ENCODE data around the gene WDFY2.

Gene WDFY2

DNA sequence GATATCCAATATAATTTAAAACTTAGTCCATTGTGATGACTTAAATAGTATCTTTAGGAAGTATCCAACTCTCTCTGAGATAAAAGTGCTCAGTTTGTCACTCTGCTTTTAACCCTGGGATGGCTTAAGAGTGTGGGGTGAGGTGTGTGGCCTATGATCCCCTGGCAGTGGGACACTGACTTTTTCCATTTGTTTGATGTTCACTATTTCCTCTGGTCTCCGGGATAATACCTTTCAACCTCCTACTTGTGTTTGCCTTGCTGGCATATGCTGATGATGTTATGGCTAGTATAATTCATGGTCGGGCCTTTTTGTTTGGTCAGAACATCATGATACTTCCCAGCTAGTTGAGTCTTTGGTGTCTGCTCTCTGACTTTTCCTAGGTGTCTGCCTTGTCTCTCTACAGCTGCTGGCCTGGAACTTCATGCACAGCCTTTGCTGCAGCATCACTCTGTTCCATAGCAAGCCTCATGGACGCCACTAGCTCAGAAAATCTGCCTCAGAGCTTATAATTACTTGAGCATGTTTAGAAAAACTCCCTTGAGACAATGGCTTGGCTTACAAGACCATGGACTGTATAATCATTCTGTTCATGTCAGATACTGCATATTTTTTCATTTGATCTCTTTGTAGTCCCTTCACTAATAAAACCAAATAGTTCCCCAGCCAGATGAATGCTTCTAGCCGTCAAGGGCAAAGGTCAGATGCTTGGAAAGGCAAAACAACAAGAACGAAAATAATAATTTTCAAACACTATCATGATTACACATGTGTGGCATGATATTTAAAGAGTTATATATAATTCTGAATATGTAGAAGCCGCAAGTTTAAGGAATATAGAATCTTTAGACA is 75.2 kb downstream of the WDFY2 start:
- POLR2A ChIA-PET = no interaction called here
- no peak for DNase-seq (ENCODE audit: extremely low spot score)
- CTCF ChIA-PET = no interaction called here
- no peak for TF ChIP-seq SUZ12 (IDR thresholded peaks at IDR 0.05)
- no peak for TF ChIP-seq TARDBP (IDR thresholded peaks at IDR 0.05)
- no peak for TF ChIP-seq NFRKB (IDR thresholded peaks at IDR 0.05)
- TF ChIP-seq FOXM1 (IDR thresholded peaks at IDR 0.05; ENCODE audit: borderline replicate concordance) = no peak

DNA sequence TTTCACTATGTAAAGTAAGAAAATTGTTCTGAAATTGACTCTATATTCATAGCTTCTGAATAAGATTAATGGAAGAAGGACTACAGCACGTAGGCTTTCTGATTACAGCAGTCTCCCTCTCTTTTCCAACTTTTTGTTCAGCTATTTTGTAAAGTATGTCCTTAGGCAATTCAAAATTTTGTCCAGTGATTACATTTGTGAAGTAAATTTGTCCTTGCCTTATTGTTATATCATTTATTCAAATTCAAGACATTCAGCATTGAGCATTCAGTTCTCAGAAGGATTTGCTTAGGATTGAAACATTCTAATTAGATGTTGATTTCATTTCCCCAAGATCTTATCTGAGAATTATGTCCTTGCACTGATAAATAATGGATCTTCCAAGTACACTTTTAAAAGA is 76.6 kb downstream of the WDFY2 start:
- ChIA-PET CTCF (no interaction called here), POLR2A (no interaction called here)
- TF ChIP-seq LEF1 (IDR thresholded peaks at IDR 0.05; ENCODE audit: borderline replicate concordance) = no peak
- TF ChIP-seq SUZ12 (IDR thresholded peaks at IDR 0.05) = no peak
- TF ChIP-seq ARNT (IDR thresholded peaks at IDR 0.05) = no peak
- no peak for TF ChIP-seq SP1 (IDR thresholded peaks at IDR 0.05)
- no peak for TF ChIP-seq ZNF384 (IDR thresholded peaks at IDR 0.05)
- no peak for TF ChIP-seq FOXK2 (IDR thresholded peaks at IDR 0.05)
- no peak for TF ChIP-seq L3MBTL2 (conservative IDR thresholded peaks at IDR 0.05)
- no peak for TF ChIP-seq CTBP1 (IDR thresholded peaks at IDR 0.05; ENCODE audit: borderline replicate concordance)
- no peak for DNase-seq (ENCODE audit: extremely low spot score)

DNA sequence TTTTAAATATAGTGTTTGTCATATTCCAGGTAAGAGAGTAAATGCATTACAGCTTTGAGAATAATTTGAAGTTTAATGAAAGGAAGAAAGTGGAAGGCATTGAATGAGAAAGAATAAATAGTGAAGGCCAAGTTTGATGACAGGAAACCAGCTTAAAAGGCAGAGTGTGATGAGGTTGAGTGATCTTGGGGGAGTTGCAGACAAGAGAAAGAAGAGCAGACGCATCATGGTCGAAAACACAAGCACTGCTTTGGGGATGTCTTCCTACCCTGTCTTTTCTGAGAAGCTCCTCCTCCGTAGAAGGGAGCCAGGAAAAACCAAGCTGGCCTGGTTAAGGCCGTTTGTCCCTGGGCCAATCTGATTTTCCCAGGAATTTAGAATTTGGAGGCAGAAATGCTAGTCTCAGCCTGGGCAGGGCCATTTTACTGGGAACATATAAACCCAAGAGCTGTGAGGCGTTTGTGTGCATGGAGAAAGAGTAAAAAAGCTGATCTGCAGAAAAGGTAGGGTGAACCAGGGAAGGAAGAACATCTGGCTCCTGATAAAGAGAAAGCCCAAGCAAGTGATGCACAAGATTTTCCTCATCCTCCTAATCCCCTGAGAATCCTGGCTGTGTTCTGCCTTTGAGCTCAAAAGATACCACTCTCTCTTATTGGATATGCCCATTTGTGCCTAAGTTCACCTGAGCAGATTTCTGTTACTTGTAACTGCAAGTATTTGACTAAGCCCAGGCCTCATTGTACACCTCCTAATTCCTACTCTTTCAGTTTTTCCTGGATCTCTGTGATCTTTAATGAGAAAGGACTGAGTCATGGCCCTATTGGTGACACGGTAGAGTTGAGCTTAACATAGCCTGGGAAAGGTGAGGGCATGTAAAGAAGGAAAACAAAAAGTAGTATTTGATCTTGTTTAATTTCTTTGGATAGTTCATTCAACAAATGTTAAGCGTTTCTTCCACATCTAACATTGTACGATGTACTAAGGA is 80.0 kb downstream of the WDFY2 start:
- no peak for DNase-seq (ENCODE audit: extremely low spot score)
- ChIA-PET CTCF (no interaction called here), POLR2A (no interaction called here)
- TF ChIP-seq, protein P1, sequence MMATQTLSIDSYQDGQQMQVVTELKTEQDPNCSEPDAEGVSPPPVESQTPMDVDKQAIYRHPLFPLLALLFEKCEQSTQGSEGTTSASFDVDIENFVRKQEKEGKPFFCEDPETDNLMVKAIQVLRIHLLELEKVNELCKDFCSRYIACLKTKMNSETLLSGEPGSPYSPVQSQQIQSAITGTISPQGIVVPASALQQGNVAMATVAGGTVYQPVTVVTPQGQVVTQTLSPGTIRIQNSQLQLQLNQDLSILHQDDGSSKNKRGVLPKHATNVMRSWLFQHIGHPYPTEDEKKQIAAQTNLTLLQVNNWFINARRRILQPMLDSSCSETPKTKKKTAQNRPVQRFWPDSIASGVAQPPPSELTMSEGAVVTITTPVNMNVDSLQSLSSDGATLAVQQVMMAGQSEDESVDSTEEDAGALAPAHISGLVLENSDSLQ (IDR thresholded peaks at IDR 0.05) = no peak
- no peak for TF ChIP-seq ELF4 (IDR thresholded peaks at IDR 0.05)
- no peak for TF ChIP-seq FOXA1 (IDR thresholded peaks at IDR 0.05)
- no peak for TF ChIP-seq SP1 (IDR thresholded peaks at IDR 0.05)
- no peak for TF ChIP-seq NFRKB (IDR thresholded peaks at IDR 0.05)
- TF ChIP-seq FOXM1 (IDR thresholded peaks at IDR 0.05; ENCODE audit: borderline replicate concordance) = no peak

DNA sequence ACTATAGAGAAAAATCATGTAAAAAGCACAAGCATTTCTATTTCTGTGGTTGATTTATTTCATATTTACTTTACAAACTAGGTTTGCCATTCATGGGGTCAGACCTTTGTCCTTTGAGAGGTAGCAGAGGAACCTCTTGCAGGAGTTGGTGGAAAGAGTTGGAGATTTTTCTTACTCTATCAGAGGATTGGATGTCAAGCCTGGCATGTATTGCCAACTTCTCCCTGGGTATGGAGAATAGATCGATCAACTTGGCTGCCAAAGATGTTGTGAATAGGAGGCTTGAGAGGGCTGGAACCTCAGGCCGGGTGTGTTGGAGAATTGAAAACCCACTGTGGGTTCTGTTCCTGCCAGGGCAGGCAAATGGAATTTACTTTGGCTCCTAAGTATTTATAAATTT is 81.2 kb downstream of the WDFY2 start:
- TF ChIP-seq SP1 (IDR thresholded peaks at IDR 0.05) (no peak), NFRKB (IDR thresholded peaks at IDR 0.05) (no peak), FOXM1 (IDR thresholded peaks at IDR 0.05; ENCODE audit: borderline replicate concordance) (no peak), SUZ12 (IDR thresholded peaks at IDR 0.05) (no peak), FOXA1 (IDR thresholded peaks at IDR 0.05) (no peak), L3MBTL2 (conservative IDR thresholded peaks at IDR 0.05) (no peak), ELF4 (IDR thresholded peaks at IDR 0.05) (no peak), BHLHE40 (IDR thresholded peaks at IDR 0.05; ENCODE audit: borderline replicate concordance) (no peak), HDGF (IDR thresholded peaks at IDR 0.05; ENCODE audit: borderline replicate concordance) (no peak), TARDBP (IDR thresholded peaks at IDR 0.05) (no peak), FOXK2 (IDR thresholded peaks at IDR 0.05) (no peak), CTBP1 (IDR thresholded peaks at IDR 0.05; ENCODE audit: borderline replicate concordance) (no peak), ARNT (IDR thresholded peaks at IDR 0.05) (no peak), ZNF384 (IDR thresholded peaks at IDR 0.05) (no peak), LEF1 (IDR thresholded peaks at IDR 0.05; ENCODE audit: borderline replicate concordance) (no peak)
- TF ChIP-seq, protein P1 (IDR thresholded peaks at IDR 0.05) = no peak
- ChIA-PET CTCF (no interaction called here), POLR2A (no interaction called here)
- DNase-seq (ENCODE audit: extremely low spot score) = no peak

DNA sequence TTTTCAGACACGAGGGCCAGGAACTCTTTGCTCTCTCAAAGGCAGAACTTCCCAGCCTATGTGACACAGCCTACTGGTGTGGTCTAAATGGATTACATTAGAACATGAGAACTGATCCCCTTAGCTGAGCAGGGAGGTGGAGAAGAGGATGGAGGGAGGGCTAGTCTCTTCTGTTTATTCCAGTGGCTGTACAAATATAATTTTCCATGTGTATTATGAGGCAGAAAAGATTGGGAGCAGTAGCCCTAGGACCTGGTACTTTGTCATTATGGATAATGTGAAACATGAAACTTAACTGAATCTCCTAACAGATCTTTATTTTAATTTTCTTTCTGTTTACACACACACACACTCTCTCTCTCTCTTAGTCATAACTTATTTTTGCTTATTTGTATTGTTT is 82.1 kb downstream of the WDFY2 start:
- no peak for DNase-seq (ENCODE audit: extremely low spot score)
- ChIA-PET CTCF (no interaction called here), POLR2A (no interaction called here)
- TF ChIP-seq FOXK2 (IDR thresholded peaks at IDR 0.05) = no peak
- TF ChIP-seq ELF4 (IDR thresholded peaks at IDR 0.05) = no peak
- TF ChIP-seq HDGF (IDR thresholded peaks at IDR 0.05; ENCODE audit: borderline replicate concordance) = no peak
- TF ChIP-seq L3MBTL2 (conservative IDR thresholded peaks at IDR 0.05) = no peak
- no peak for TF ChIP-seq BHLHE40 (IDR thresholded peaks at IDR 0.05; ENCODE audit: borderline replicate concordance)
- TF ChIP-seq ZNF384 (IDR thresholded peaks at IDR 0.05) = no peak
- no peak for TF ChIP-seq TARDBP (IDR thresholded peaks at IDR 0.05)
- TF ChIP-seq SUZ12 (IDR thresholded peaks at IDR 0.05) = no peak
- no peak for TF ChIP-seq NFRKB (IDR thresholded peaks at IDR 0.05)
- no peak for TF ChIP-seq ARNT (IDR thresholded peaks at IDR 0.05)
- TF ChIP-seq, protein P1 (IDR thresholded peaks at IDR 0.05) = no peak

DNA sequence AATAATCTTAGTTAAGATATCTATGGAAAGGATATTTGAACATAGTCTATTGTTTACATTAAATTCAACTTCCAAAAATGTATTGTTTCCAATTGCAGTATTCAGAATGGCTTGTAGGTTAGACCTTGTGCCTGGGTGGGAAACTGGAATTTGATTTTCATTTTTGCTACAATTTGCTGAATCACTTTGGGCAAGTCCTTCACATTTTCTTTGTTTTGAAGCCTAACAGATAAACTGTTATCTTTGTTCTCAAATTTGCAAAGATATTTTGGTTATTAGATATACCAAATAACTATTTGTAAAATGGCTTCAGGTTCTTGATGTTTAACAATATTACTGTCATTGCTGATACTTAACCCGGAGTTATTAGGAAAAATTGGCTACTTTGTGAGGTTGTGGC is 82.6 kb downstream of the WDFY2 start:
- TF ChIP-seq FOXK2 (IDR thresholded peaks at IDR 0.05) (no peak), ARNT (IDR thresholded peaks at IDR 0.05) (no peak)
- ChIA-PET CTCF (no interaction called here), POLR2A (no interaction called here)
- DNase-seq (ENCODE audit: extremely low spot score) = no peak
